ENCODE measurements around the gene NKIRAS1.

- TF ChIP-seq CTCF (IDR thresholded peaks at IDR 0.05) (no peak), EZH2 (IDR thresholded peaks at IDR 0.05; ENCODE audit: borderline replicate concordance, insufficient read depth, low read depth, low read length, poor library complexity, severe bottlenecking) (no peak)
Observed at GRCh38 chr3:23945913-23946687, 29.3 kb upstream of the NKIRAS1 start.

Measured in B cell (primary cell).